ENCODE data around the gene WWC2.

GRCh38 chr4:183147196-183147595, 48.1 kb downstream of the WWC2 start:
- TF ChIP-seq CTCF (conservative IDR thresholded peaks at IDR 0.05; ENCODE audit: low read length) = no peak
- TF ChIP-seq EZH2phosphoT487 (IDR thresholded peaks at IDR 0.05; ENCODE audit: borderline replicate concordance) = no peak

Data from Loucy (cell line).